ENCODE data around the gene CDC14A.

Gene CDC14A

GRCh38 chr1:100536031-100536430 lies 183.7 kb downstream of the CDC14A start:
- Histone ChIP-seq H3K4me1 (ENCODE audit: insufficient read depth, low read length, severe bottlenecking) (no peaks in the 10 kb centered on the region), H3K27me3 (ENCODE audit: insufficient read depth, low read length) (no peaks in the 10 kb centered on the region), H2AFZ (ENCODE audit: low read length) (no peak overlapping the region), H3K9me2 (ENCODE audit: low read depth, low read length) (no peaks in the 10 kb centered on the region), H3K79me2 (ENCODE audit: insufficient read depth, low read length) (no peaks in the 10 kb centered on the region), H4K20me1 (ENCODE audit: insufficient read depth, low read length) (no peaks in the 10 kb centered on the region), H3K27ac (ENCODE audit: low read depth, low read length, poor library complexity, severe bottlenecking) (no peak overlapping the region), H3K4me2 (ENCODE audit: low read length) (no peak overlapping the region), H3K4me3 (ENCODE audit: low read depth, low read length, poor library complexity, severe bottlenecking) (no peak overlapping the region), H3K36me3 (ENCODE audit: insufficient read depth, low read length) (no peaks in the 10 kb centered on the region), H3K9me3 (ENCODE audit: low read length) (no peaks in the 10 kb centered on the region), H3K9ac (ENCODE audit: low read length) (no peak overlapping the region), H3F3A (ENCODE audit: insufficient read depth, low read length) (no peaks in the 10 kb centered on the region)
- TF ChIP-seq CTCF (IDR thresholded peaks at IDR 0.05; ENCODE audit: low read length): no peak

GRCh38 chr1:100538913-100539835 lies 186.9 kb downstream of the CDC14A start:
- Histone ChIP-seq H3K9me3 (ENCODE audit: low read length) (no peaks in the 10 kb centered on the region), H3K4me2 (ENCODE audit: low read length) (no peak overlapping the region), H3K27me3 (ENCODE audit: insufficient read depth, low read length) (no peaks in the 10 kb centered on the region)

GRCh38 chr1:100539836-100540536 lies 187.7 kb downstream of the CDC14A start:
- no peaks in the 10 kb centered on the region for H3K9me3 ChIP-seq (ENCODE audit: low read length)
- H3K9ac ChIP-seq (ENCODE audit: low read length): no peak overlapping the region
- H3K4me3 ChIP-seq (ENCODE audit: low read depth, low read length, poor library complexity, severe bottlenecking): no peak overlapping the region
- no peak overlapping the region for H3K4me2 ChIP-seq (ENCODE audit: low read length)
- no peaks in the 10 kb centered on the region for H3K36me3 ChIP-seq (ENCODE audit: insufficient read depth, low read length)
- H3K27ac ChIP-seq (ENCODE audit: low read depth, low read length, poor library complexity, severe bottlenecking): no peak overlapping the region
- no peaks in the 10 kb centered on the region for H3K27me3 ChIP-seq (ENCODE audit: insufficient read depth, low read length)
- TF ChIP-seq EZH2 (IDR thresholded peaks at IDR 0.05; ENCODE audit: borderline replicate concordance, low read length): no peak
- TF ChIP-seq CTCF (IDR thresholded peaks at IDR 0.05; ENCODE audit: low read length): no peak
- no peaks in the 10 kb centered on the region for H3F3A ChIP-seq (ENCODE audit: insufficient read depth, low read length)
- H2AFZ ChIP-seq (ENCODE audit: low read length): no peak overlapping the region
- H3K9me2 ChIP-seq (ENCODE audit: low read depth, low read length): no peaks in the 10 kb centered on the region
- H3K4me1 ChIP-seq (ENCODE audit: insufficient read depth, low read length, severe bottlenecking): no peaks in the 10 kb centered on the region
- no peaks in the 10 kb centered on the region for H4K20me1 ChIP-seq (ENCODE audit: insufficient read depth, low read length)
- no peaks in the 10 kb centered on the region for H3K79me2 ChIP-seq (ENCODE audit: insufficient read depth, low read length)

More at GRCh38 chr1:100538913-100539835, 186.9 kb downstream of the CDC14A start:
- Histone ChIP-seq H3K9me2 (ENCODE audit: low read depth, low read length) (no peaks in the 10 kb centered on the region), H3K79me2 (ENCODE audit: insufficient read depth, low read length) (no peaks in the 10 kb centered on the region), H3K27ac (ENCODE audit: low read depth, low read length, poor library complexity, severe bottlenecking) (no peak overlapping the region), H3K9ac (ENCODE audit: low read length) (no peak overlapping the region), H3F3A (ENCODE audit: insufficient read depth, low read length) (no peaks in the 10 kb centered on the region), H3K36me3 (ENCODE audit: insufficient read depth, low read length) (no peaks in the 10 kb centered on the region), H3K4me1 (ENCODE audit: insufficient read depth, low read length, severe bottlenecking) (no peaks in the 10 kb centered on the region), H3K4me3 (ENCODE audit: low read depth, low read length, poor library complexity, severe bottlenecking) (no peak overlapping the region), H4K20me1 (ENCODE audit: insufficient read depth, low read length) (no peaks in the 10 kb centered on the region), H2AFZ (ENCODE audit: low read length) (no peak overlapping the region)
- TF ChIP-seq EZH2 (IDR thresholded peaks at IDR 0.05; ENCODE audit: borderline replicate concordance, low read length) (no peak), CTCF (IDR thresholded peaks at IDR 0.05; ENCODE audit: low read length) (no peak)
